IPS-18c (cell line): ENCODE results near the gene CTBP2.
"Not testable (repeated sequence)": the region's sequence is repeated elsewhere in the genome, so short reads cannot be mapped to it uniquely, and the experiment has no call there.

Experiments used
- H3K4me3 ChIP-seq: 2 replicates; pipeline ENCODE4 v1.7.0; 2013; ENCODE audit warnings: low read depth, mild to moderate bottlenecking, low read length, moderate library complexity; ENCODE audit not compliant: insufficient read depth
- H3K9me3 ChIP-seq: one replicate; pipeline ENCODE4 v1.6.1; 2013; ENCODE audit warnings: mild to moderate bottlenecking, low read length, moderate library complexity; ENCODE audit not compliant: control insufficient read depth, insufficient read depth

CTBP2 gene

GRCh38 chr10:125059348-125059747 lies 101.0 kb downstream of the CTBP2 start:
- not testable (repeated sequence) for H3K4me3 ChIP-seq, H3K9me3 ChIP-seq

GRCh38 chr10:125057158-125058001 lies 103.0 kb downstream of the CTBP2 start:
- Histone ChIP-seq H3K9me3 (no peaks in the 10 kb centered on the region), H3K4me3 (no peak overlapping the region)

GRCh38 chr10:125056161-125057132 lies 103.9 kb downstream of the CTBP2 start:
- no peaks in the 10 kb centered on the region for H3K9me3 ChIP-seq
- H3K4me3 ChIP-seq: no peak overlapping the region

DNA sequence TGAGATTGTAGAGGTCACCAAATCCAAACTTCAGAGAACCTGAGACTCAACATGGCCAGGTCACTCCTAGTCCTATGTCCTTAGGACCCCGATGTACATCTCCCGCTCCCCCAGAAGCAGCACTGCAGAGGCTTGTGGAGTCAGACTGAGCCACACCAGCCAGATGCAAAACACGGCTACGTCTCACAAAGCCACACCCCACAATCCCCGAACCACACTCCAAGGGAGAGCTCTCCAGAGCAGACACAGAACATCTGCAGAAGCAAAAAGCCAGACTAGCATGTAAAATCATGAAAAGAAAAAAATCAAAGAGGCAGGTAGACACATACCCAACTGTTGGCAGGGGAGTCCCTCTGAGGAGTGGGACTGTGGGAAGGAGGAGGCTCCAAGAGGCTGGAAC lies 104.9 kb downstream of the CTBP2 start:
- no peaks in the 10 kb centered on the region for H3K9me3 ChIP-seq
- no peak overlapping the region for H3K4me3 ChIP-seq

GRCh38 chr10:125054669-125055268 lies 105.6 kb downstream of the CTBP2 start:
- H3K9me3 ChIP-seq: no peaks in the 10 kb centered on the region
- H3K4me3 ChIP-seq: no peak overlapping the region

DNA sequence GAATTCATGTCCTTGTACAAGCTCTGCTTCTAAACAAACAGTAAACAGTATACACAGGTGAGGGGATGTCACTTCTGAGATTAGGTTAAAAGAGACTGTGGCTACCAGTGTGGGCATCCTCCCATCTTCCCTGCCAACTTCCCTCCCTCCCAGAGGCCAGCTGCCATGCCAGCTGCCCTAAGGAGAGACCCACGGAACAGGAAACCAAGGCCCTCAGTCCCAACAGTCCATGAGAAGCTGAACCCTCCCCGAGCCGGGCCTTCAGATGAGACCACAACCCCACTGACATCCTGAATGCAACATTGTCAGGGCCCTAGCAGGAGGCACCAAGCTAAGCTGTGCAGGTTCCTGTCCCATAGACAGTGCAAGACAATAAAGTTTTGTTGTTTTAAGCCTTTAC lies 106.1 kb downstream of the CTBP2 start:
- H3K4me3 ChIP-seq: no peak overlapping the region
- no peaks in the 10 kb centered on the region for H3K9me3 ChIP-seq

DNA sequence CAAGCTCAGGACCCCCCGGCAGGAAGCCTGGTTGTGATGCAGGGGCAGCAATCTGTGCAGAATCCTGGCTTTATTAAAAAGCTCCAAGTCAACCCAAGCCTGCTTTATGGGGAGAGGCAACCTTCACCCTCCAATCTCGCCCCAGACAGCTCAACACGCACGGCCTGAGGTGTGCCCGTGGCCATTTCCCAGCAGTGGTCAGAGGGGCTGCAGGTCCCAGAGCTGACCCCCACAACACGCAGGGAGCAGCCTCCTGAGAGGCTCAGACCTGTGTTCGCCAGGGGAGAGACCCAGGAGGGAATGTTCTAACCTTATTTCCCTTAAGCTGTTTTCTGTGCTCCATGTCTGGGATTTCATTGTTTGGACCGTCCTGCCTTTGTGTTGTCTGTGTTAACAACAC lies 108.2 kb downstream of the CTBP2 start:
- no peak overlapping the region for H3K4me3 ChIP-seq
- H3K9me3 ChIP-seq: no peaks in the 10 kb centered on the region

GRCh38 chr10:125050383-125050782 lies 110.0 kb downstream of the CTBP2 start:
- Histone ChIP-seq H3K4me3 (no peak overlapping the region), H3K9me3 (no peaks in the 10 kb centered on the region)

DNA sequence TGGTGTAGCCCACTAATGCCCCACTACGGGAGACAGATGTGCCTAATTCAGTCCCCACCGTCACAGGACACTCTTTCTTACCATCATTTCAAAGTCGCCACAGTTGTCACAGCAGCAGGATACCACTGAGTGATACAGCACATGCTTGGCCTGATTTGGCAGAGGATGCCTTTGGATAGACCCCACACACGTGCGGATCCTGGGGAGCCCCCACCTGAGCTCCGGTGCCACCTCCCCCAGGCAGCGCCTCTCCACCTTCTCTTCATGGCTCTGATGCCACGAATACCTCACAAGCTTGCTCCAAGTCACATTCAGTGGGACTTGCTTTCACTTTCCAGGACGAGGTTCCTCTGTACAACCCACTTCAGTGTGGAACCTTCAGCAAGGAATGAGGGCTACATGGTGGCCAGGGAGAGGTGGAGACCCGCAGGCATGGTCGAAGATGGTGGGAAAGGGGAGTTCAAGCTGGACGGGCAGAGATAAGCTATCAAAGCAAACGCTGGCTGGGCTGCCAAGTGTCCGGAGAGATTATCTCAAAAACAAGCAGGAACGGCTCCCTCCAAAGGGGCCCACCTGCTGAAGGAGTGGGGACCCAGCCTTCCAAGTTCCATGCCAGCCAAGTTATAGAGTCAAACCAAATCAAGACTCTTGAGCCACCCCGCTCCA lies 111.0 kb downstream of the CTBP2 start:
- H3K4me3 ChIP-seq: no peak overlapping the region

GRCh38 chr10:125048094-125048864 lies 112.1 kb downstream of the CTBP2 start:
- no peaks in the 10 kb centered on the region for H3K9me3 ChIP-seq

More for the DNA sequence above, 111.0 kb downstream of the CTBP2 start:
- H3K9me3 ChIP-seq: no peaks in the 10 kb centered on the region

GRCh38 chr10:125043841-125044658 lies 116.3 kb downstream of the CTBP2 start:
- no peaks in the 10 kb centered on the region for H3K9me3 ChIP-seq
- H3K4me3 ChIP-seq: no peak overlapping the region

More at GRCh38 chr10:125048094-125048864, 112.1 kb downstream of the CTBP2 start:
- no peak overlapping the region for H3K4me3 ChIP-seq

DNA sequence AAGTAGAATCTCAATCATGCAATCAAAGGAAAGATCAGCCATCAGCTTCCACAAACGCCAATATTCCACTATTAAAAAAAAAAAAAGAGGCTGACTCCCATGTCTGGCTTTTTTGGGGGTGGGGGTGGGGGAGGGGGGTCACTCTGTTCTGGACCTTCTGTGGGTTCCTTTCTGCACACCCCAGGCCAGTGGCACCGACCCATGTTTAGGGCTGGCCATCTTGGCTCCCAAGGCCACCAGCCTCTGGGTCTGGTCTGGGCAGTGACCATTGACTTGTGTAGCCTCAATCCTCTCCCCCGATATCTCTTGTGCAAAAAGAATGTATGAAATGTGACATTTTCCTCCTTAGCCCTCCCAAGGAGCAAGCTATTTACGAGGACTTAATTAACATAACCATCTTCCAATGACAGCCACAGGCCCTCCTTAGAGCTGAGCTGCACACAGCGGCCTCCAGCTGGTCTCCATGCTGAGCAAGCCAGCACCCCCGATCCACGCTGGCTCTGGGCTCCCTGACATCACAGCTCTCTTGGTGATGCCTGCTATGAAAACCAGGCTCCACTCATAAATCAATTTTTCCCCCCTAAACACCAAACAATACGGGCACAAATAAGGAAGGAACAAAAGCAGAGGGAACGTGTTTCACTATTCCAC lies 118.4 kb downstream of the CTBP2 start:
- no peak overlapping the region; the same call in 1 of the 2 replicates for H3K4me3 ChIP-seq
- no peaks in the 10 kb centered on the region for H3K9me3 ChIP-seq

GRCh38 chr10:125039354-125039769 lies 121.0 kb downstream of the CTBP2 start:
- H3K4me3 ChIP-seq: no peak overlapping the region
- no peaks in the 10 kb centered on the region for H3K9me3 ChIP-seq

DNA sequence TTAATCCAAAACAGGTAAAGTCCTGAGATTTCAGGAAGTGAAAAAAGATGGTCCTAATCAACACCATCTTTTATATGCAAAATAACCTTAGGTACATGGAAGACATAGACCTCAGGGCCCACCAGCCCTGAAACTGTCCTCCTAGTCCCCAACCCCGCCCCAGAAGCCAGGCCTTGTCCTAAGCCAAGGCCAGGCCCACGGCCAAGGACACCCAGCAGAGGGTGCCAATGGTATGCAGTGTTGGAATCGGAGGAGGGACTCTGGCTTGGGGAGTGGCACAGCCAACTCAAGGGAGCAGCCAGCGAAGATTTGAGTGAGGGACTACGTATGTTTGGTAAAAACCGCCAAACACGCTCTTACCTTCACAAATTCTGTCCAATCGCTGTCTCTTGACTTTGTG lies 121.7 kb downstream of the CTBP2 start:
- H3K4me3 ChIP-seq: no peak overlapping the region
- no peaks in the 10 kb centered on the region for H3K9me3 ChIP-seq

DNA sequence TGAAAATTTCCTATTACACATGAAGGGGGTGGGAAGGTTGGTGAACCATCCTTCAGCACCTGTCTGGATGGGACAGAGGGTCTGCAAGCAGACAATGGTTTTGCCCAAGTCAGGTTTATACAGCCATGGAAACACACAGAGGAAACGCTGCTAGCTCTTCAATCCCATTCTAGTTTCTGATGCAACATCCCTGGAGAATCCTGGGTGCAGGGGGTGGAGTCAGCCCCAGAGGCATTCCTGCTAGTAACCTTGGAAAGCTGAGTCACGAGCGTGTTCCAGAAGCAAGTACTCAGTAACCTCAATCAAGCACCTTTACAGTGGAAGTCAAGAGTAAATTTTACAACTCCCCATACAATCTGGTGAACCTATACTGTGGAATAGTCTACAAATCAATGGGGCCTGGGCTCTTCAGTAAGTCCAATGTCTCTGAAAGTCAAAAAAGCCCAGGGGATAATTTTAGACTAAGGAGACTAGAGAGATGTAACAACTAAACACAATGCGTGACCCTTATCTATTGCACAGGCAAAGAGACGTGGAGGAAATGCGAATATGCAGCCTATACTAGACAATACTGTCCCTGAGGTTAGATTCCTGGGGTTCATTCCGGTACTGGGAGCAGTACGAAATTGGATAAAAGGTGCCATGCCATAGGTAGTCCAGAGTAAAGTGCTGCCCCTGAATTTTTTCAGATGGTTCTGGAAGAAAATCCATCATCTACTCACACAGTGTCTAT lies 123.1 kb downstream of the CTBP2 start:
- no peak overlapping the region; the same call in 1 of the 2 replicates for H3K4me3 ChIP-seq
- no peaks in the 10 kb centered on the region for H3K9me3 ChIP-seq
